ENCODE measurements around the gene SF1. TPM values are rescaled to one million over a fixed set of nuclear protein-coding genes. Genes with fewer than 3 reads are reported as not detected.
A peak's percentile ranks its signal among the peaks of the same experiment; 100 is the strongest.

SF1 gene
- total and polyA plus RNA-seq, 9 of the 15 experiments (the other 6 are each of a cell fraction or from before 2014, with no cell fraction given), result 13.1 to 334 (median 111) TPM

DNA sequence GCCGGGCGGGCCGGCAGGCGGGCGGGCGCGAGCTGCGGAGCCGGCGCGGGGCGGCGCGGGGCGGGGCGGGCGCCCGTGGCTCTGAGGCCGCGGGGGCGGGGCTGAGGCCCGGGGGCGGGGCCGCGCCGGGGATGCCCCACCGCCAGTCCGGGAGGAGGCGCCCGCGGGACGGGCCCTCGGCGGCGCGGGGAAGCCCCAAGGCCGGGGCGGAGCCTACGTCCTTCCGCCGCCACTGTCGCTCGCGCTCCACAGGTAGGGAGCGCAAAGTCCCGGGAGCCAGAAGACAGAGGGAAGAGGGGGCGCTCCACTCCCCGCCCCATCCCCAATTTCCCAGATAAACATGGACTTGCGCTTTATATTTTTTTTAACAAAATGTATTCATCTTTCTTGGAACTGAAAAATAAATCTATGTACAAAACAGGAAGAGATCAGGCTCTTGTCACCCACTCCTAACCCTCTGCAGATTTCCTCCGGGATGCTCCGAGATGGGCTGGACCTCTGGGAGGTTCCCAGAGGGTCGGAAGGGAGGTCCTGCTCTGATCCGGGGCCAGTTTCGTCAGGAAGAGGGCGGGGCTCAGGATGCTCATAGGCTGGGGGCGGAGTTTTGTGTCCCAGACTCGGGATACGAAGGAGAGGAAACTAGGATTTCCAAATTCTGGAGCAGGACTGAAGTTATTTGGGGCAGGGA is 25.0 kb upstream of the SF1 start, which contains the start of gene MAP4K2 (continued):
- TF ChIP-seq, protein P1, sequence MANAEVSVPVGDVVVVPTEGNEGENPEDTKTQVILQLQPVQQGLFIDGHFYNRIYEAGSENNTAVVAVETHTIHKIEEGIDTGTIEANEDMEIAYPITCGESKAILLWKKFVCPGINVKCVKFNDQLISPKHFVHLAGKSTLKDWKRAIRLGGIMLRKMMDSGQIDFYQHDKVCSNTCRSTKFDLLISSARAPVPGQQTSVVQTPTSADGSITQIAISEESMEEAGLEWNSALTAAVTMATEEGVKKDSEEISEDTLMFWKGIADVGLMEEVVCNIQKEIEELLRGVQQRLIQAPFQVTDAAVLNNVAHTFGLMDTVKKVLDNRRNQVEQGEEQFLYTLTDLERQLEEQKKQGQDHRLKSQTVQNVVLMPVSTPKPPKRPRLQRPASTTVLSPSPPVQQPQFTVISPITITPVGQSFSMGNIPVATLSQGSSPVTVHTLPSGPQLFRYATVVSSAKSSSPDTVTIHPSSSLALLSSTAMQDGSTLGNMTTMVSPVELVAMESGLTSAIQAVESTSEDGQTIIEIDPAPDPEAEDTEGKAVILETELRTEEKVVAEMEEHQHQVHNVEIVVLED (CRISPR knock-in tag; IDR thresholded peaks at IDR 0.05), result 0 out of 2 replicates have a peak, but pooled peaks have one; percentile 12
- TF ChIP-seq SIN3A (IDR thresholded peaks at IDR 0.05; ENCODE audit: borderline replicate concordance in 2 of 2, control insufficient read depth in 1 of 2, low read depth in 2 of 2, low read length in 2 of 2) (peak in 1 of 2 experiments; percentile 74; a peak in 1 of 4 replicates), ATF1 (CRISPR knock-in tag; IDR thresholded peaks at IDR 0.05) (no peak), ATF1 (tag; IDR thresholded peaks at IDR 0.05) (no peak), ZBTB1 (CRISPR knock-in tag; IDR thresholded peaks at IDR 0.05; ENCODE audit: borderline replicate concordance, low read depth) (no peak), KDM4B (IDR thresholded peaks at IDR 0.05; ENCODE audit: borderline replicate concordance in 2 of 2, low read depth in 1 of 2) (no peak), HNRNPLL (IDR thresholded peaks at IDR 0.05; ENCODE audit: low read depth, low read length, poor library complexity, severe bottlenecking) (peak; percentile 57), TCF3 (CRISPR knock-in tag; IDR thresholded peaks at IDR 0.05) (no peak), KAT2B (IDR thresholded peaks at IDR 0.05; ENCODE audit: low read depth, low read length) (no peak), GABPA (tag; conservative IDR thresholded peaks at IDR 0.05; ENCODE audit: low read depth) (peak; percentile 75), LARP7 (IDR thresholded peaks at IDR 0.05) (no peak), RBM39 (optimal IDR thresholded peaks at IDR 0.05; ENCODE audit: low read depth, low read length) (no peak), JUN (IDR thresholded peaks at IDR 0.05; ENCODE audit: borderline replicate concordance, low read depth, low read length) (no peak), JUN (CRISPR knock-in tag; IDR thresholded peaks at IDR 0.05; ENCODE audit: borderline replicate concordance) (no peak)
- TF ChIP-seq, protein P2, sequence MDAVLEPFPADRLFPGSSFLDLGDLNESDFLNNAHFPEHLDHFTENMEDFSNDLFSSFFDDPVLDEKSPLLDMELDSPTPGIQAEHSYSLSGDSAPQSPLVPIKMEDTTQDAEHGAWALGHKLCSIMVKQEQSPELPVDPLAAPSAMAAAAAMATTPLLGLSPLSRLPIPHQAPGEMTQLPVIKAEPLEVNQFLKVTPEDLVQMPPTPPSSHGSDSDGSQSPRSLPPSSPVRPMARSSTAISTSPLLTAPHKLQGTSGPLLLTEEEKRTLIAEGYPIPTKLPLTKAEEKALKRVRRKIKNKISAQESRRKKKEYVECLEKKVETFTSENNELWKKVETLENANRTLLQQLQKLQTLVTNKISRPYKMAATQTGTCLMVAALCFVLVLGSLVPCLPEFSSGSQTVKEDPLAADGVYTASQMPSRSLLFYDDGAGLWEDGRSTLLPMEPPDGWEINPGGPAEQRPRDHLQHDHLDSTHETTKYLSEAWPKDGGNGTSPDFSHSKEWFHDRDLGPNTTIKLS (IDR thresholded peaks at IDR 0.05; ENCODE audit: borderline replicate concordance, low read depth), result no peak
- TF ChIP-seq, protein P3, sequence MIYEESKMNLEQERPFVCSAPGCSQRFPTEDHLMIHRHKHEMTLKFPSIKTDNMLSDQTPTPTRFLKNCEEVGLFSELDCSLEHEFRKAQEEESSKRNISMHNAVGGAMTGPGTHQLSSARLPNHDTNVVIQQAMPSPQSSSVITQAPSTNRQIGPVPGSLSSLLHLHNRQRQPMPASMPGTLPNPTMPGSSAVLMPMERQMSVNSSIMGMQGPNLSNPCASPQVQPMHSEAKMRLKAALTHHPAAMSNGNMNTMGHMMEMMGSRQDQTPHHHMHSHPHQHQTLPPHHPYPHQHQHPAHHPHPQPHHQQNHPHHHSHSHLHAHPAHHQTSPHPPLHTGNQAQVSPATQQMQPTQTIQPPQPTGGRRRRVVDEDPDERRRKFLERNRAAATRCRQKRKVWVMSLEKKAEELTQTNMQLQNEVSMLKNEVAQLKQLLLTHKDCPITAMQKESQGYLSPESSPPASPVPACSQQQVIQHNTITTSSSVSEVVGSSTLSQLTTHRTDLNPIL (CRISPR knock-in tag; IDR thresholded peaks at IDR 0.05), result no peak
- TF ChIP-seq, protein P4, sequence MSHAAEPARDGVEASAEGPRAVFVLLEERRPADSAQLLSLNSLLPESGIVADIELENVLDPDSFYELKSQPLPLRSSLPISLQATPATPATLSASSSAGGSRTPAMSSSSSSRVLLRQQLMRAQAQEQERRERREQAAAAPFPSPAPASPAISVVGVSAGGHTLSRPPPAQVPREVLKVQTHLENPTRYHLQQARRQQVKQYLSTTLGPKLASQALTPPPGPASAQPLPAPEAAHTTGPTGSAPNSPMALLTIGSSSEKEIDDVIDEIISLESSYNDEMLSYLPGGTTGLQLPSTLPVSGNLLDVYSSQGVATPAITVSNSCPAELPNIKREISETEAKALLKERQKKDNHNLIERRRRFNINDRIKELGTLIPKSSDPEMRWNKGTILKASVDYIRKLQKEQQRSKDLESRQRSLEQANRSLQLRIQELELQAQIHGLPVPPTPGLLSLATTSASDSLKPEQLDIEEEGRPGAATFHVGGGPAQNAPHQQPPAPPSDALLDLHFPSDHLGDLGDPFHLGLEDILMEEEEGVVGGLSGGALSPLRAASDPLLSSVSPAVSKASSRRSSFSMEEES (CRISPR knock-in tag; IDR thresholded peaks at IDR 0.05), result no peak
- TF ChIP-seq, protein P5, sequence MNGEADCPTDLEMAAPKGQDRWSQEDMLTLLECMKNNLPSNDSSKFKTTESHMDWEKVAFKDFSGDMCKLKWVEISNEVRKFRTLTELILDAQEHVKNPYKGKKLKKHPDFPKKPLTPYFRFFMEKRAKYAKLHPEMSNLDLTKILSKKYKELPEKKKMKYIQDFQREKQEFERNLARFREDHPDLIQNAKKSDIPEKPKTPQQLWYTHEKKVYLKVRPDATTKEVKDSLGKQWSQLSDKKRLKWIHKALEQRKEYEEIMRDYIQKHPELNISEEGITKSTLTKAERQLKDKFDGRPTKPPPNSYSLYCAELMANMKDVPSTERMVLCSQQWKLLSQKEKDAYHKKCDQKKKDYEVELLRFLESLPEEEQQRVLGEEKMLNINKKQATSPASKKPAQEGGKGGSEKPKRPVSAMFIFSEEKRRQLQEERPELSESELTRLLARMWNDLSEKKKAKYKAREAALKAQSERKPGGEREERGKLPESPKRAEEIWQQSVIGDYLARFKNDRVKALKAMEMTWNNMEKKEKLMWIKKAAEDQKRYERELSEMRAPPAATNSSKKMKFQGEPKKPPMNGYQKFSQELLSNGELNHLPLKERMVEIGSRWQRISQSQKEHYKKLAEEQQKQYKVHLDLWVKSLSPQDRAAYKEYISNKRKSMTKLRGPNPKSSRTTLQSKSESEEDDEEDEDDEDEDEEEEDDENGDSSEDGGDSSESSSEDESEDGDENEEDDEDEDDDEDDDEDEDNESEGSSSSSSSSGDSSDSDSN (IDR thresholded peaks at IDR 0.05; ENCODE audit: borderline replicate concordance in 1 of 2, low read depth in 2 of 2, low read length in 2 of 2), result peak in 1 of 2 experiments; percentile 76; a peak in 1 of 4 replicates

All from K562 (cell line).